GM19463 (cell line): ENCODE data around the gene SDCCAG8.

Source experiments
- ATAC-seq: cut with Tn5 transposase; IDR thresholded peaks from one replicate; pipeline ENCODE4 v1.9.1; 2021; ENCODE audit warnings: mild to moderate bottlenecking, moderate library complexity; ENCODE audit not compliant: unreplicated experiment

SDCCAG8 gene

GRCh38 chr1:243535014-243535413, 279.2 kb downstream of the SDCCAG8 start:
- no peak for ATAC-seq

- no peak for ATAC-seq
Measured at GRCh38 chr1:243539636-243540035, 283.8 kb downstream of the SDCCAG8 start.

- no peak for ATAC-seq
Measured at GRCh38 chr1:243542739-243543415, 287.0 kb downstream of the SDCCAG8 start.

- no peak for ATAC-seq
Measured at GRCh38 chr1:243543501-243543900, 287.7 kb downstream of the SDCCAG8 start.

GRCh38 chr1:243546457-243546856, 290.6 kb downstream of the SDCCAG8 start:
- no peak for ATAC-seq

GRCh38 chr1:243547891-243548290, 292.1 kb downstream of the SDCCAG8 start:
- no peak for ATAC-seq

- no peak for ATAC-seq
Measured at GRCh38 chr1:243548516-243548915, 292.7 kb downstream of the SDCCAG8 start.

GRCh38 chr1:243549108-243549507, 293.3 kb downstream of the SDCCAG8 start:
- no peak for ATAC-seq
